Rectal smooth muscle tissue (tissue), 1 donor: Measurements from ENCODE around the gene SPRED2.
A peak's percentile ranks its signal among the peaks of the same experiment; 100 is the strongest.

Experiments used
- H3K27ac ChIP-seq: one replicate; pipeline ENCODE4 v1.7.0; 2013; ENCODE audit warnings: low read depth, low read length, inconsistent platforms
- H3K27me3 ChIP-seq: one replicate; pipeline ENCODE4 v1.7.0; 2013; ENCODE audit warnings: low read length; ENCODE audit not compliant: control insufficient read depth, insufficient read depth
- H3K36me3 ChIP-seq: one replicate; pipeline ENCODE4 v1.7.0; 2013; ENCODE audit warnings: low read length; ENCODE audit not compliant: control insufficient read depth, insufficient read depth
- H3K4me1 ChIP-seq: one replicate; pipeline ENCODE4 v1.7.0; 2013; ENCODE audit warnings: low read length; ENCODE audit not compliant: control insufficient read depth, insufficient read depth
- H3K4me3 ChIP-seq: one replicate; pipeline ENCODE4 v1.7.0; 2013; ENCODE audit warnings: low read length
- H3K9ac ChIP-seq: one replicate; pipeline ENCODE4 v1.7.0; 2013; ENCODE audit warnings: low read length

Gene SPRED2

DNA sequence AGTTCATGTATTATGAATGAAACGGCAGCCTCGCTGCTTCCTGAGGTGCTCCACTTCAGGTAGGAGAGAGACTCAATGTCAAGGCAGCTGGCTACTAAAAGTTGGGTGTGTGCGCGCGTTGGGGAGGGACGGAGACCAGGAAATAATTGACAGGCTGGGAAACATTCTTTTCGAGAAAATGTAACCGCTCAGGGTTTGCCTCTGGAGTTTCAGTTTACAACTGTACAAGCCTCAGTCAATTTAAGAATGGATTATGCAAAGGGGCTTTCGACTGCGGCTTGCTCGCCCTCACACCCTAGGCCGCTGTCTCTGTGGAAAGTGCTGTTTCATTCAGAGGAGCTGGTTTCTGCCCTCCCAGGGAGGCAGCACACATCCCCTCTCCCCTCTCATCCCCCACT lies 4.4 kb upstream of the SPRED2 start:
- Histone ChIP-seq H3K27me3 (no peaks in the 10 kb centered on the region), H3K36me3 (no peaks in the 10 kb centered on the region), H3K4me1 (peaks cover 5% of the 10 kb centered on the region), H3K27ac (peak overlapping the region; percentile 92), H3K4me3 (peak overlapping the region; percentile 84), H3K9ac (peak overlapping the region; percentile 59)

DNA sequence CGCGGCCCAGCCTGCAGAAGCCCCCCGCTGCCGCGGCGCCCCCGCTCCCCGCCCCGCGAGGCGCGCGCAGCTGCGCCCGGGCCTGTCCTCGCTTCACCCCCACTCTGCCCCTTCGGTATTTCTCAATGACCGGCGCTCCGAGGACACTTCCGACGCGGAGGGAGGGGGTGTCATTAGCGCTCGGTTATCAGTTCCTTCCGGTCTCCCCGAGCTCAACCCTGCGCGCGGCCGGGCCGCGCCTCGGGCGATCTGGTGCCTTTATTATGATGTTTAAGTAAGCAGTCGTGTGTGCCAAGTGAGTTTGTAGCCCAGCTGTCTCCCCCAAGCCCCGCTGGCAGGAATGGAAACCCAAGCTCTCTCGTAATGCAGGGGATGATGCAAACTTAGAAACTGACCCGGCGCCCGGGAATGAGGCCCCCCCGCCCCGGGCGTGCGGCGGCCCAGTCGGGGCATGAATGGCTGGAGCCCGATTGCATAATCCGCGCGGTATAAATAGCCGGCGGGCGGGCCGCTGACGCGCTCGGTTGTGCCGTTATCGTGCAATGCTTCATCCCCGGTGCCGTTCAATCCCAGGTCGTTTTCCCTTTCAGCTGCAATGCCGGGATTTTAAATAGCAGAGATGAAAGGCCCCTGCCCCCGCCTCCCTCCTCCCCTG lies 3.9 kb upstream of the SPRED2 start:
- Histone ChIP-seq H3K27me3 (no peaks in the 10 kb centered on the region), H3K27ac (peak overlapping the region; percentile 92), H3K4me3 (peak overlapping the region; percentile 84), H3K9ac (peak overlapping the region; percentile 78), H3K4me1 (peaks cover 5% of the 10 kb centered on the region), H3K36me3 (no peaks in the 10 kb centered on the region)

- H3K4me1 ChIP-seq: peaks cover 5% of the 10 kb centered on the region
- H3K27ac ChIP-seq: peak overlapping the region; percentile 92
- no peak overlapping the region for H3K9ac ChIP-seq
- peak overlapping the region; percentile 84 for H3K4me3 ChIP-seq
- no peaks in the 10 kb centered on the region for H3K36me3 ChIP-seq
- no peaks in the 10 kb centered on the region for H3K27me3 ChIP-seq
Measured at GRCh38 chr2:65435625-65436168, 3.3 kb upstream of the SPRED2 start.

GRCh38 chr2:65434592-65435241 lies 2.3 kb upstream of the SPRED2 start:
- H3K4me1 ChIP-seq: peaks cover 5% of the 10 kb centered on the region
- H3K9ac ChIP-seq: no peak overlapping the region
- H3K4me3 ChIP-seq: no peak overlapping the region
- no peaks in the 10 kb centered on the region for H3K27me3 ChIP-seq
- H3K27ac ChIP-seq: peak overlapping the region; percentile 61
- H3K36me3 ChIP-seq: no peaks in the 10 kb centered on the region

- H3K27me3 ChIP-seq: no peaks in the 10 kb centered on the region
- H3K36me3 ChIP-seq: no peaks in the 10 kb centered on the region
- peak overlapping the region; percentile 56 for H3K9ac ChIP-seq
- H3K27ac ChIP-seq: peak overlapping the region; percentile 87
- H3K4me3 ChIP-seq: peak overlapping the region; percentile 89
- no peaks in the 10 kb centered on the region for H3K4me1 ChIP-seq
Measured at GRCh38 chr2:65431421-65432226, 775 bp downstream of the SPRED2 start.

DNA sequence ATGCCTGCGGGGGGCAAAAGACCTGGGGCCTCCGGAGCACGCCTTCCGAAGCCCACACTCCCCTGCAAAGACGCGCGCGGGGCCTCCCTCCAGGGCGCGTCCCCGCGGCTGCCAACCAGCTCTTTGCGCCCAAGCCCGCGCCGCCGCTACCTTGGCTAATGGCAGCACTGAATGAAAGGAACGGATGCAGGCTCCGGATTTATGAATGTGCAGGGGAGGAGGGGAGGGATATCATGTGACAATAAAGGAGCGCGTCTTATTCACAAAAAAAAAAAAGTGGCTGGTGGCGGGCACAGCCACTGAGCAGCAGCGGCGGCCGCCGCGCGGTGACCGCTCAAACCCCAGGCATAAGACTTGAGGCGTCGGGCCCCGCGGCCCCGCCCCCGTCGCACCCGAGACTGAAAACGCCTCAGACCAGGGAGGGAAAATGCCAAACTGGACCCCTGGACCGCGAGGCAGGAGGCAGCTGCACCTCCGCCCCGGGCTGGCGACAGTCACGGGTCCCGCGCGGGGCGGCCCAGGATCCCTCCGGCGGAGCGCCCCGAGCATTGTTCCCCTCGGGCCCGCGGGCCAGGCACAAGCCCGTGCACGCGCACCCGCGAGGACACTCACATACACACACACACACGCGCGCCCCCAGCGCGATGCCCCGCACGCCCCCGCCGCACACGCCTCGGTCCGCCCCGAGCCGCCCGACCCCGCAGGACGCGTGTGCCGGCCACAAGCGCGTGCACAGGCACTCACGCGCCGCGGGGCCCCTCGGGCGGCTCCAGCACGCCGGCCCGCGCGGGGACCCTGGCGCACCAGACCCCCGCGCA lies 1.6 kb downstream of the SPRED2 start:
- peak overlapping the region; percentile 30 for H3K9ac ChIP-seq
- peak overlapping the region; percentile 89 for H3K4me3 ChIP-seq
- H3K4me1 ChIP-seq: no peaks in the 10 kb centered on the region

DNA sequence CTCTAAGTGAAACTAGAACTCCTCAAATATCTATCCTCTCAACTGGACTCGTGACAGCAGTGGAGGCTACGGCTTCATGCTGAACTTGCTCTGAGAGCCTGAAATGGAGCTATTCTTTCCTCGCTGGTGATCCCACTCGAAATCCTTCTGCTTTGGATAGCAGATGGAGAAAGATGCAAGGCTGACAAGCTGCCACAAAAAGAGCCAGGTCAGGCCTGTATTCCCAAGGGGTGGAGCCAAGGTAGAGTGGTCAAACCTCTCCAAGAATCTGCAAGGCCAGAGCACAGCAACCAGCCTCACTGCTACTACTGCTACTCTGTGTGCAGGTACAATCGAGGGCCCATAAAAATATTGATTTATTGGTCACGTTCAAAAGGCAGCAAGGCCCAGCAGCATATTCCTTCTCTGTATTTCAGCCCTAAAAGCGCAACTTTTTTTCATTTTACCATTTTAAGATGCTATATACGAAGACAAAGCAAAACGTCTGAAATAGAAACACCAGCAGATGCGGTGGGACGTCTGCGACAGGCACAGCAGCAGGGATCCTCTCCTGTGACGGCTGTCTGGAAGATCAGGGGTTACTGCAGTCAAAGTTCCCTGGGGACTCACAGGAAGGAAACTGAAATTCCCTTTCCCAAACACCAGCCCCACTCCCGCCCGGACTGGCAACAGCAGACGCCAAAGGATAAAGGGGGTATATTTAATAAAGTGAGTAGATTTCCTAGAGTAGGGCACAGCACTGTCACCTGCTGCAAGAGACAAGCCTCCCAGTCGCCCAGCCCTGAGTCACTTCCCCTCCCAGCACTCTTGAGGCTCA lies 2.4 kb downstream of the SPRED2 start:
- no peak overlapping the region for H3K27ac ChIP-seq
- H3K27me3 ChIP-seq: no peaks in the 10 kb centered on the region
- peak overlapping the region; percentile 89 for H3K4me3 ChIP-seq
- H3K9ac ChIP-seq: no peak overlapping the region
- H3K36me3 ChIP-seq: no peaks in the 10 kb centered on the region
- H3K4me1 ChIP-seq: no peaks in the 10 kb centered on the region

More for the DNA sequence above, 1.6 kb downstream of the SPRED2 start:
- Histone ChIP-seq H3K27ac (peak overlapping the region; percentile 87), H3K36me3 (no peaks in the 10 kb centered on the region), H3K27me3 (no peaks in the 10 kb centered on the region)

DNA sequence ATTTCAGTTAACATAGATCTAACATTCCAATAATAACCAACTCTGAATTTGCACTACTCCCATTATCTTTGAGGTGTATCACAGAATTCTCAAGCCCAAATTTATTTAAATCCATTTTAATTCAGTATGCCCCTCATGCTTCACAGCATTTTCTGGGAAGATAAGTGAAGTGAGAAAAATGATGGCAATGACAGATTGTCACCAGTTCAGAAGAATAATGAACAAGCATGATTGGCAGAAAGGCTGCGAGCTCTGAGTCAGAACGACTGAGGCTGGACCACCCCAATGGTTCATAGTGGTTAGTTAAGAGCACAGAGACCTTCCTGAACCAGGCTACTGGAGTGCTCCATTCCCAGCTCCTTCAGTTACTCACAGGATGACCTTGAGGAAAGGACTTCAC lies 4.9 kb downstream of the SPRED2 start:
- Histone ChIP-seq H3K27me3 (no peaks in the 10 kb centered on the region), H3K36me3 (no peaks in the 10 kb centered on the region), H3K4me3 (no peak overlapping the region), H3K4me1 (no peaks in the 10 kb centered on the region), H3K9ac (no peak overlapping the region), H3K27ac (no peak overlapping the region)

GRCh38 chr2:65425276-65425675 lies 7.1 kb downstream of the SPRED2 start:
- H3K27ac ChIP-seq: no peak overlapping the region
- H3K4me1 ChIP-seq: no peaks in the 10 kb centered on the region
- H3K4me3 ChIP-seq: no peak overlapping the region
- H3K36me3 ChIP-seq: no peaks in the 10 kb centered on the region
- no peak overlapping the region for H3K9ac ChIP-seq
- no peaks in the 10 kb centered on the region for H3K27me3 ChIP-seq

GRCh38 chr2:65424391-65424790 lies 8.0 kb downstream of the SPRED2 start:
- H3K36me3 ChIP-seq: no peaks in the 10 kb centered on the region
- H3K9ac ChIP-seq: no peak overlapping the region
- no peak overlapping the region for H3K27ac ChIP-seq
- no peaks in the 10 kb centered on the region for H3K4me1 ChIP-seq
- no peak overlapping the region for H3K4me3 ChIP-seq
- no peaks in the 10 kb centered on the region for H3K27me3 ChIP-seq

GRCh38 chr2:65421432-65421748 lies 11.0 kb downstream of the SPRED2 start:
- Histone ChIP-seq H3K9ac (no peak overlapping the region), H3K4me3 (no peak overlapping the region), H3K27ac (no peak overlapping the region), H3K27me3 (no peaks in the 10 kb centered on the region), H3K36me3 (no peaks in the 10 kb centered on the region), H3K4me1 (no peaks in the 10 kb centered on the region)
